ENCODE data around the gene TCF7L2. TPM values are rescaled to one million over a fixed set of nuclear protein-coding genes. Genes with fewer than 3 reads are reported as not detected.

TCF7L2 gene
- polyA plus RNA-seq, 1 donor from 2014 or later: 1.7 TPM

- Histone ChIP-seq H3K9ac (ENCODE audit: low read length) (no peak overlapping the region), H3K4me2 (ENCODE audit: low read length) (no peak overlapping the region), H3K9me3 (ENCODE audit: low read length) (no peaks in the 10 kb centered on the region), H3K27me3 (ENCODE audit: insufficient read depth, low read depth, low read length) (peaks cover 11% of the 10 kb centered on the region), H3K36me3 (ENCODE audit: insufficient read depth, low read length) (no peaks in the 10 kb centered on the region), H2AFZ (ENCODE audit: low read depth, low read length) (no peak overlapping the region), H3K79me2 (replicated peaks; ENCODE audit: insufficient read depth, low read length) (peaks cover 9% of the 10 kb centered on the region), H4K20me1 (ENCODE audit: insufficient read depth) (no peaks in the 10 kb centered on the region), H3F3A (ENCODE audit: insufficient read depth, low read length, poor library complexity, severe bottlenecking) (no peaks in the 10 kb centered on the region), H3K9me2 (ENCODE audit: insufficient read depth, low read length) (no peaks in the 10 kb centered on the region), H3K27ac (ENCODE audit: low read length) (no peak overlapping the region), H3K4me3 (ENCODE audit: low read length) (no peak overlapping the region)
- TF ChIP-seq EP300 (conservative IDR thresholded peaks at IDR 0.05; ENCODE audit: poor library complexity, severe bottlenecking): no peak
These were observed 3.4 kb upstream of the TCF7L2 start for GRCh38 chr10:112946649-112947048.

- H3F3A ChIP-seq (ENCODE audit: insufficient read depth, low read length, poor library complexity, severe bottlenecking): no peaks in the 10 kb centered on the region
- no peak overlapping the region for H3K4me3 ChIP-seq (ENCODE audit: low read length)
- H3K27ac ChIP-seq (ENCODE audit: low read length): no peak overlapping the region
- no peaks in the 10 kb centered on the region for H4K20me1 ChIP-seq (ENCODE audit: insufficient read depth)
- H3K9me2 ChIP-seq (ENCODE audit: insufficient read depth, low read length): no peaks in the 10 kb centered on the region
- no peak for TF ChIP-seq CTCF (IDR thresholded peaks at IDR 0.05; ENCODE audit: poor library complexity, severe bottlenecking)
- no peak for TF ChIP-seq RAD21 (conservative IDR thresholded peaks at IDR 0.05)
- TF ChIP-seq REST (IDR thresholded peaks at IDR 0.05; ENCODE audit: borderline replicate concordance): no peak
- TF ChIP-seq POLR2AphosphoS5 (IDR thresholded peaks at IDR 0.05): no peak
- no peak for TF ChIP-seq EP300 (conservative IDR thresholded peaks at IDR 0.05; ENCODE audit: poor library complexity, severe bottlenecking)
- TF ChIP-seq SMC3 (conservative IDR thresholded peaks at IDR 0.05; ENCODE audit: poor library complexity): no peak
- no peak for TF ChIP-seq MXI1 (conservative IDR thresholded peaks at IDR 0.05; ENCODE audit: poor library complexity, severe bottlenecking)
- no peak for TF ChIP-seq EZH2 (IDR thresholded peaks at IDR 0.05; ENCODE audit: borderline replicate concordance, insufficient read depth, low read length, poor library complexity, severe bottlenecking)
- no peak for TF ChIP-seq TAF1 (IDR thresholded peaks at IDR 0.05; ENCODE audit: low read depth)
- no peaks in the 10 kb centered on the region for H3K36me3 ChIP-seq (ENCODE audit: insufficient read depth, low read length)
- no peak overlapping the region for H2AFZ ChIP-seq (ENCODE audit: low read depth, low read length)
- peaks cover 26% of the 10 kb centered on the region for H3K27me3 ChIP-seq (ENCODE audit: insufficient read depth, low read depth, low read length)
- no peak overlapping the region for H3K4me2 ChIP-seq (ENCODE audit: low read length)
- peaks cover 25% of the 10 kb centered on the region for H3K79me2 ChIP-seq (replicated peaks; ENCODE audit: insufficient read depth, low read length)
- H3K9ac ChIP-seq (ENCODE audit: low read length): no peak overlapping the region
- no peaks in the 10 kb centered on the region for H3K9me3 ChIP-seq (ENCODE audit: low read length)
These were observed 1.9 kb upstream of the TCF7L2 start for GRCh38 chr10:112948196-112948595.
